ENCODE results near the gene KXD1. TPM values are rescaled to one million over a fixed set of nuclear protein-coding genes. Genes with fewer than 3 reads are reported as not detected.
A peak's percentile ranks its signal among the peaks of the same experiment; 100 is the strongest.

Gene KXD1
- total and polyA plus RNA-seq, 2 experiments from 2014 or later = 110 to 129 TPM

DNA sequence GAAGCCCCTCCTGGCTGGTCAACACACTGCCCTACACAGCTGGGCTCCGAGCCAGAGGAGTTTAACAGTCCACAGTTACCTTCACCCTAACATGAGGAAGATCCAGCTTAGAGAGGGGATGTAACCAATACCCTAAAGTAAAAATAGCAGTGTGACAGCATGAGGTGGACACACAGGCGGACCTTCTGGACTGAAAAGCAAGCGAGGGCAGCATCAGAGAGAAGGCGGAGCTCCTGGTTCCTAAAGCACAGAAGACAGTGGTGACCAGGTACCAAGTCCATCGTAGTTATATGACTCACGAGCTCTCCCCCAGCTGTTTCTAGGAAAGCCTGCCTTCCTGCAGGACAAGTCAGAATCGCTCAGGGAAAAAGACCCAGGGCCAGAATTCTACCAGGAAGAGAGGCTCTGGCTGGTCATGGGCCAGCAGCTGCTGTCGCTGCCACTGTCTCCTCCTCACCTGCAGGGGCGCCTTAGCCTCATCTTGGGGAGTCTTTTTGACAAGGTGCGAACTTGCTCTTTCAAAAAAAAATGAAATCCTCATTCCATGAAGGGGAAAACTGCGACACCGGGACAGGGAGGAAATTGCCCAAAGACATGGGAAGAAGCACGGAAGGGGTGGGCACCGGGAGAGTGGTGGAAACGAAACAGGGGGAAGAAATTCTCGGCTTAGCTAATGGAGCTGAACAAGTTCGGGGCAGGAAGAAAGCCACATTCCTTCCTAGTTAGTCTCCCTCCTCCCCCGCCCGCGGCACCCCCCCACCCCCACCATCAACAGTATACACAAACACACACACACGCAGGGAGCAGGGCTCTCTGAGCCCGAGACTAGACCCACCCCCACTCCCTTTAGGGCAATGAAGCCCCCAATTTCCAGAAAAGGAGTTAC, 37.5 kb upstream of the KXD1 start:
- Histone ChIP-seq H3K79me2 (ENCODE audit: insufficient read depth) (peaks cover 65% of the 10 kb centered on the region), H3K4me3 (peak overlapping the region; percentile 90), H3K9me2 (ENCODE audit: insufficient read depth) (no peaks in the 10 kb centered on the region), H3F3A (ENCODE audit: insufficient read depth) (peaks cover 25% of the 10 kb centered on the region; the same call in 1 of the 2 replicates), H3K9me3 (ENCODE audit: low read depth) (no peaks in the 10 kb centered on the region), H3K27me3 (replicated peaks; ENCODE audit: insufficient read depth) (no peaks in the 10 kb centered on the region), H3K27ac (peak overlapping the region; percentile 98), H4K20me1 (ENCODE audit: insufficient read depth) (0 out of 2 replicates have a peak, but pooled peaks cover 11% of the 10 kb centered on the region), H3K4me2 (ENCODE audit: unreplicated experiment) (peak overlapping the region; percentile 94), H3K36me3 (ENCODE audit: low read depth) (no peaks in the 10 kb centered on the region), H3K4me1 (ENCODE audit: insufficient read depth) (peaks cover 18% of the 10 kb centered on the region), H3K9ac (peak overlapping the region; percentile 98), H2AFZ (peak overlapping the region; percentile 64)
- WGBS, 2 experiments (ENCODE audit: low coverage in 1 of 2, low lambda C conversion rate in 2 of 2, missing lambda C conversion rate in 2 of 2) = 6% methylated on average over 18 to 22 of the region's 22 CpGs
- no peak for TF ChIP-seq EZH2phosphoT487 (IDR thresholded peaks at IDR 0.05; ENCODE audit: insufficient read depth, low read depth)
- TF ChIP-seq EZH2 (IDR thresholded peaks at IDR 0.05; ENCODE audit: insufficient read depth, poor library complexity, severe bottlenecking) = no peak
- DNase-seq = peak; percentile 89
- in situ Hi-C loops (cut with MboI) = no loop called here

DNA sequence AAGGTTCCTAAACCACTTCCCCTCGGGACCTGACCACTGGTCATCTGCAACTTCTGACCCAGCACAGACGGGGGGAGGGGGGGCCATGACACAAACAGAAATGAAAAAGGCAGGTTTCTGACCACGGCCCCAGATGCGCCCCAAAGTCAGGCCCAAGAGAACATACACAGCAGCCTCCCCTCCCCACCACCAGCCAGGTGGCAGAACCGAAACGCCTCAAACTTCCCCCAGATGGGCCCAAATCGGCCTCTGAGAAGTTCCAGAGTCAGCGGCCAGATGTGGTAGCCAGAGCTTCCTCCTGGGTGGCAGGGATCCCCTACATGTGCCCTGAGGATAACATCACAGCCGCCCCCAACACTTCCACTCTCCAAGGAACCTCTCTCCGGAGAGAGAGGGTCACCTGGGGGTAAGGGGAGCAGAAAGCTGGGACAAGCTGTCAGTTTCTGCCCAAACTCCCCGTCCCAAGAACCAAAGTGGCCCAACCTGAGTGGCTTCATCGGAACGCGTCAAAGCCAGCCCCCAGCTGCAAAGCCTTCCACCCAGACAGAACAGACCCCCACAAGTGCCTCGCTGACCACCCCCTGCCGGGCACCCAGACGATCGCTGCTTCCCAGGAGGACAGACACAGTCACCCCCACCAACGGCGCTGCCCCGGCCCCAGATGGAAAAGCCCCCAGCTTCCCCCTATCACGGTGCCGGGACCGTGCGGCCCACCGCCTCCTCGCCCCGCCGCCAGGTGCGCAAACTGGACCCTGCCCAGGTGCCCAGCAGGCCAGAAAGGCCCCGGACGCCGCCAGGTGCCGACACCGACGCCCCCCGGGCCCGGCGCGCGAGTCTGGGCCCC, 36.6 kb upstream of the KXD1 start:
- Histone ChIP-seq H3K9ac (peak overlapping the region; percentile 98), H3K27me3 (replicated peaks; ENCODE audit: insufficient read depth) (no peaks in the 10 kb centered on the region), H3K4me2 (ENCODE audit: unreplicated experiment) (peak overlapping the region; percentile 88), H3F3A (ENCODE audit: insufficient read depth) (peaks cover 25% of the 10 kb centered on the region; the same call in 1 of the 2 replicates), H2AFZ (no peak overlapping the region), H4K20me1 (ENCODE audit: insufficient read depth) (0 out of 2 replicates have a peak, but pooled peaks cover 11% of the 10 kb centered on the region), H3K27ac (peak overlapping the region; percentile 98), H3K9me3 (ENCODE audit: low read depth) (no peaks in the 10 kb centered on the region), H3K79me2 (ENCODE audit: insufficient read depth) (peaks cover 56% of the 10 kb centered on the region), H3K4me3 (peak overlapping the region; percentile 90), H3K36me3 (ENCODE audit: low read depth) (no peaks in the 10 kb centered on the region), H3K4me1 (ENCODE audit: insufficient read depth) (peaks cover 12% of the 10 kb centered on the region), H3K9me2 (ENCODE audit: insufficient read depth) (no peaks in the 10 kb centered on the region)
- in situ Hi-C loops (cut with MboI) = no loop called here
- WGBS, 2 experiments (ENCODE audit: low coverage in 1 of 2, low lambda C conversion rate in 2 of 2, missing lambda C conversion rate in 2 of 2) = 2 to 3% methylated on average over 17 to 33 of the region's 41 CpGs
- TF ChIP-seq EZH2phosphoT487 (IDR thresholded peaks at IDR 0.05; ENCODE audit: insufficient read depth, low read depth) = no peak
- TF ChIP-seq EZH2 (IDR thresholded peaks at IDR 0.05; ENCODE audit: insufficient read depth, poor library complexity, severe bottlenecking) = no peak
- peak; percentile 63 for DNase-seq

DNA sequence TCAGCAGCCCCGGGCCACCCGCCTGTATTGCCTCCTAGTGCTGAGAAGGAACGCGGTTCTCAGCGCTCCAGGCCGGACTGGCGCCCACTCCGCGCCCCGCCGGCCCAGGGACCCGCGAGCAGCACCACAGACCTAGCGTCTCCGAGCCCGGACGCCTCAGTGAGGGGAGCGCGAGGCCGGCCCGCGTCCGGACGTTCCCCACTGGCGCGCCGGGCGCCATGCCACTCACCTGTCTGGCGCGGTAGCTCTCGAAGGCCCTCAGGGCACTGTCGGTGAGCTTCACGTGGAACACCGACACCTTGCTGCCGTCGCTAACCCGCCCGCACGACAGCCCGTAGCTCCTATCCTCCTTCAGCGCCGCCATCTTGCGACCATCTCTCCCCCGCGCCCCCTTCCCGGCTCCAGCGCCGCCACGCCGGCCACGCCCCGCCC, 36.0 kb upstream of the KXD1 start, which contains the start of gene ELL:
Gene ELL (minus strand): TSS at position 379 of the 432 bp plus-strand sequence. CDS start 15 bp downstream, at position 364.
- no peak for TF ChIP-seq EZH2phosphoT487 (IDR thresholded peaks at IDR 0.05; ENCODE audit: insufficient read depth, low read depth)
- no peak for TF ChIP-seq EZH2 (IDR thresholded peaks at IDR 0.05; ENCODE audit: insufficient read depth, poor library complexity, severe bottlenecking)
- Histone ChIP-seq H2AFZ (peak within 1 kb of the TSS; percentile 75), H3K4me1 (ENCODE audit: insufficient read depth) (peaks cover 12% of the 10 kb centered on the region), H3K9me3 (ENCODE audit: low read depth) (no peaks in the 10 kb centered on the region), H4K20me1 (ENCODE audit: insufficient read depth) (0 out of 2 replicates have a peak, but pooled peaks cover 5% of the 10 kb centered on the region), H3K27ac (peak within 1 kb of the TSS; percentile 98), H3K9me2 (ENCODE audit: insufficient read depth) (no peaks in the 10 kb centered on the region), H3K36me3 (ENCODE audit: low read depth) (no peaks in the 10 kb centered on the region), H3K27me3 (replicated peaks; ENCODE audit: insufficient read depth) (no peaks in the 10 kb centered on the region), H3K79me2 (ENCODE audit: insufficient read depth) (peaks cover 50% of the 10 kb centered on the region), H3K9ac (peak within 1 kb of the TSS; percentile 98), H3F3A (ENCODE audit: insufficient read depth) (peaks cover 25% of the 10 kb centered on the region; the same call in 1 of the 2 replicates), H3K4me2 (ENCODE audit: unreplicated experiment) (peak within 1 kb of the TSS; percentile 88), H3K4me3 (peak within 1 kb of the TSS; percentile 90)
- in situ Hi-C loops (cut with MboI) = no loop called here
- DNase-seq = no peak
- 1 to 2% methylated on average over 36 to 44 of the region's 52 CpGs for WGBS, 2 experiments (ENCODE audit: low coverage in 1 of 2, low lambda C conversion rate in 2 of 2, missing lambda C conversion rate in 2 of 2)
